NCI-H82 treated with DMSO at 0.1 percent for 48 hours (cell line): ENCODE measurements around the gene SELENOO.

Experiments
- DNase-seq: peaks from one replicate; lab custom pipeline; 2025; ENCODE audit not compliant: unreplicated experiment; lab: John Stamatoyannopoulos, UW

The SELENOO gene

DNA sequence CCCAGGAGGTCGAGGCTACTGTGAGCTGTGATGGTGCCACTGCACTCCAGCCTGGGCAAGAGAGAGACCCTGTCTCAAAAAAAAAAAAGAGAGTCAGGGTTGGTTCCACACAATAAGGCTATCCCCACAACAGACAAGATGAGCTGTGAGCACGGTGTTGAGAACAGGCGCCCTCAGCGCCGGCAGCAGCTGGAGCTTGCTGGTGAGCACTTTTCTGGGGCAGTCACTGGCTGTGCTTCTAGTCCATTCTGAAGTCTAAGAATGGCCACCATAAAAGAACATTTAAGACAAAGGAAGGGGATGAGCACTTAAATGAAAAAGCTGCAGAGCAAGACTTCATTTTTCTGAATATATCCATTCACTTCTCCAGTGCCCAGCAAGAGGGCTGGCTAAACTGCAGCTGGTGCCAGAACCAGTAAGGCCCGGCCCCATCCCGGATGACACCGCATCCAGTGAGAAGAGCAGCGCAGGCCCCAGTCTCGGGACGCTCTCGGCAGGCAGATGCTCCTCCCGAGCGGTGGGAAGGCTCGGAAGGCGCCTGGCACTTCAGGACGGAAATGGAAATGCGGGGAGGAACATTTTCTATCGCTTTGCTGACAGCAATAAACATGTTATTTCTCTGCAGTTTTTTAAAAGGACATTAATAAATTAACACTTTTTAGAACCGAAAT, 31.8 kb downstream of the SELENOO start:
- no peak for DNase-seq

DNA sequence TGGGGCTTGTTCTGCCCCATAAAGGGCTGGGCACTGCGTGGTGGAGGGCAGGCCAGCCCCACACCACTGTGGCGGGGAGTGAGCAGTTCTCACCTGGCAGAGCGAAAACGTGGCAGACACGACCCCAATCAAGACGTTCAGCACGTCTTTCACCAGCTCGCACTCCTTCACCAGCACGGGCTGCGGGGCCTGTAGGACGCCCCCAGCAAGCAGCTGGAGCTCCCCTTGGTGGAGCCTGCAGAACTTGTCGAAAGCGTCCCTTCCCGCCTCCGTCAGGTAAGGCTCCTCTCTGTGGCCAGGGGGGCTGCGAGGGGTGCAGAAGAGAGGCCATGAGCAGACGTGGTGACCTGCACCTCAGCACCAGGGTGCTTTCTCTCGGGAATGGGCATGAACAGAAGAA, 32.4 kb downstream of the SELENOO start:
- DNase-seq = no peak

DNA sequence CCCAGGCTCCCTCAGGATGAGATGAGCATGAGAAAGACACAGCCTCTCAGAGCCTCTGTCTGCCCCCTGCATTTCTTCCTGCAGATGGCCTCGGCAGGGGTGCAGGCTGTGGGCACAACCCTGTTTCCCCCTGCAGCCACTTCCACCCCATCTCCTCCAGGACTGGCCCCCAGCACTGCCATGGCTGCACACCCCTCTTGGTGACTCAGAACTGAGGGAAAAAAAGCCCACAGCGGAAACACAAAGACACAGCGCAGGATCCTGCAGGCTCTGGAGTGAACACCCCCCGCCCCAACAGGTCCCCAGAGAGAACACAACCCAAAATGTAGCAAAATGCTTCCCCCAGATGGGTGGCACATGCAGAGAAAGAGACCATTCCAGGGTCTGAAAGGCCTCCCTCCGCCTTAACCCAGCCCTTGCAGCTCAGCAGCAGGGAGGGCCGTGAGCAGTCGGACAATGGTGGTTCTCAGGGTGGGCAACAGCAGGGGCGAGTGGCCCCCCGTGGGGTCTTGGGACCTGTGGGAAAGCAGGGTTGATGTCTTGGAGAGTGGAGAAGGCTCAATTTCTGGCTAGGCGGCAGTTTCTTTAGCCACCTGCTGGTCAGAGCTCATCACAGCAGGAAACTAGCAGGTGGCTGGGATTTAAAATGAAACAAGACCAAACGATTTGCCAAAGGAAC, 36.1 kb downstream of the SELENOO start:
- no peak for DNase-seq

DNA sequence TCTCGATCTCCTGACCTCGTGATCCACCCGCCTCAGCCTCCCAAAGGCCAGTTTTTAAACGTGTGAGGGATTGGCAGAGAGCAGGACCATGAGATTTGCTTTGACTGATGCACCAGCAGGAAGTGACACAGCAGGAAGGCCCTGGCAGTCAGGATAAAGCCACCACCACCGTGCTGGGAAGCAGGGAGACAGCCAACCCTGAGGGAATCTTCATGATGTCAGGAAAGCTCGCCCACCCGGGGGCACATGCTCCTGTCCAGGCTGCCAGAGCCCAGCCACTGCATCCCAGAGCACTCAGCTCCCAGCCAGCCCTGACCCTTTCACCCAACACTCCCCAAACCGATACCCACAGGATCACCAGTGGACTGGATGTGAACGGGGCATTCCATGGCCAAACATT, 37.9 kb downstream of the SELENOO start:
- no peak for DNase-seq

DNA sequence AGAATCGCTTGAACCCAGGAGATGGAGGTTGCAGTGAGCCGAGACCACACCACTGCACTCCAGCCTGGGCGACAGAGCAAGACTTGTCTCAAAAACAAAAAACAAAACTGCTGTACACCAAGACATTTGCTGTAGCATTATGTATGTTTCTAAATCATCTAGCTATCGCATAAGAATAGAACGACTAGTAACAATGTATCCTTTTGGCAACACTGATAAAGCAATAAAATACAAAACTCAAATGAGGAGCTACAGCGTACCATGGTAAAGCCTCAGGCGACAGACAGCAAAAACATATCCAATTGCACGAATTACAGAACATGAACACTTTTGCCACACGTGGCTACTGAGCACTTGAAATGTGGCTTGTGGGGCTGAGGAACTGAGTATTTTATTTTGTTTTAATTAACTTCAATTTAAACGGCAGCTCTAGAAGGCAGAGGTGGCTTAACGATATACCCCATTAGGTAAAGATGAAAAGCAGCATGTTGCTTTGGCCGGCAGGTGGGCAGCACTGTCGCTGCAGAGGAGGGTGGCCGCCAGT, 41.7 kb downstream of the SELENOO start:
- no peak for DNase-seq

DNA sequence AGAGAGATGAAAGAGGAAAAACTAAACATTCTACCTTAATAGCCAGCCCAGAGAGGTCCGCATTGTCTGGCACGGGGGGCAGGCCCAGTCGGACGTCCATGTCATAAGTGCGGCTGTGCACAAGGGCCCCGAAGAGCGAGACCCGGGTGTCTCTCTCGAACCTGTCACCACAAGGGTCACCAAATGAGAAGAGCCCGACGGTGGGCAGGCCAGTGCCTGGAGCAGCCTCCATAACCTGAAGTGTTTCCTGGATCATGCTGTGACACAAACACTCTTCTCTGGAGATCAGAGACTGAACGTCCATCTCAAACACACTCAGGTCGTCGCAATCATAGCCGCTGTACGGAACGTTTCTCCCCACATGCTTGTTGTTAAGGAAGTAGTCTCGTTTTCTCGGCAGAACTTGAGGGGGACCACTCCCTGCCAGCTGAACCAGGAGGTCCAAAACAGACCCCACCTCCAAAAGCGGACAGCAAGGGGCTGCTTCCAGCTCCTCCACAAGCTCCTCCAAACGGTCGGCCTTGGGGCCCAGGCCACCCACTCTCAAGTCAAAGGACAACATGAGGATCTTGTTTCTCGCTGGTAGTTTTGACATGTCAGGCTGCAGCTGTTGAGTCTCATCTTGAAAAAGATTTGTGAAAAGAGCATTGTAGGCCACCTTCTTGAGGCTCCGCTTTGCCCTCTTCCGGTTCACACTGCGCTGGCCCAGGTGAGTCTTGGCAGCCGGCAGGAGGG, 43.0 kb downstream of the SELENOO start:
- no peak for DNase-seq

DNA sequence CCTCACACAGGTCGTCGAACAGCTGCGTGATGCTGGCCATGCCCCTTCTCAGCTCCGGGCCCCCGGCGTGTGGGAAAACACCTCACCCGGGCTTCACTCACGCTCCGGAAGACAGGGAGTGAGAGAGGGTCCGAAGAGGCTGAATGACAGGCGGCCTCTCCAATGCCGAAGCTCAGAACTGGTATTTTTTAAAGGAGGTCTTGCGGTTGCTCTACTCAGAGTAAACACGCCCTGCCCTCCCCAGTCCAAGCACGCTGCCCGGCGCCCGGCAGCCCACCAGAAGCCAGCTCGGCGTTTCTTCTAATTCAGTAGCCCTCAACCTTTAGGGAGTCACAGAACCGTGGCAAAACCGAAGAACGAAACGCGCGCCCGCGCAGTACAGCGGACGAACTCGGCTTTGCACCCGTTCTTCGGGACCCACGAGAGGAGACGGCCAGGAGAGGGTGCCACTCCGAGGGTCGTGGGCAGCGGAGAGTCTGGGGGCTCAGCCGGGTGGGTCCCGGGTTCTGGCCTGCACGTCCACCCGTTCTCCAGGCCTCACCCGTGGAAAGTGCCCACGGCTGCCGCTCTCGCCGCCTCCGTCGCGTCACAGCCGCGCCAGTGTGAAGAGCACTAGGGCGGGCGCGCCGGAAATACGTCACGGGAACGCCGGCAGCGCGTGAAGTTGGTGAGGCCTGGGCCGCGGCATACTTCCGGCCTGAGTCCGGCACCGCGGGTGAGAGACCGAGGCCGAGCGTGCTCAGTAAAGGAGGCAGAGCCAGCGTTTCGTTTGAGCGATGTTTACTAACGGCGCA, 43.8 kb downstream of the SELENOO start, which contains the start of gene TUBGCP6:
TSS of gene TUBGCP6 (minus strand) at position 604 of the 794 bp plus-strand sequence. CDS start at position 40, 564 bp downstream.
- DNase-seq = peak; percentile 39

DNA sequence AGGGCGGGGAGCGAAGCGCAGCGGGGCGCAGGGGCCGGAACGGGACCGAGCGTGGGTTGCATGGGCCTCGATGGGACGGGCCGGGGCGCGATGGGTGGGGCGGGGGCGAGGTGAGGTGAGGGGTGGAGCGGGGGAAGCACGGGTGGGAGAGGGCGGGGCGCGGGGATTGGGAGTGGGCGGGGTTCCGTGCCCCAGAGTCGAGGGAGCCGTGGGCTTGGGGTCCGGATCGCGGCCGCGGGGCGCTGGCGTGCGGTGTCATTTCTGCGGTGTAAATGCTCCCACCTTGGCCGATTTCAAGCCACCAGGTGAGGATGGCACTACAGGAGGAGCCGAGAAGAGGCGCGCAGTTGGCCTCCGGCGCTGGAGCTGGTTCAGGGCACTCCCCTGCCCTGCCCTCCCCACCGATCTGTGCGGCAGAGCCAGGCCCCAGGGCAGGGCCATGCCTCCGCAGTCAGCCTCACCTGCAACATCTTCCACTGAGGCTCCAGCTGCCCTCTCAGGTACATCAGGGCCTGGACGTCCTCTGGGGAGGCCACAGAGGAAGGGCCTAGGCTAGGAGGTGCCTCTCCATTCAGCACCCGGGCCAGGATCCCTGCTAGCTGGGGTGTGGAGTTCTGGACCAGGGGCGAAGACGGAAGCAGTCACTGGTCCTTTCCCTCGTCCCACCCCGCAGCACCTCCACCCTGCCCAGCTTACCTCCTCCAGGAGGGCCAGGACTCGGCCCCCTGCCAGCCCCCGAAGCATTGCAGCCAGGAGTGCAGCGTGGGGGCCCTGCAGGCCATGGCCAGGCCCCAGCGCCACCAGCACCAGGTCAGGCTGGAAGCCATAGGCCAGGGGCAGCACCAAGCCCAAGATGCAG, 44.6 kb downstream of the SELENOO start:
- no peak for DNase-seq

DNA sequence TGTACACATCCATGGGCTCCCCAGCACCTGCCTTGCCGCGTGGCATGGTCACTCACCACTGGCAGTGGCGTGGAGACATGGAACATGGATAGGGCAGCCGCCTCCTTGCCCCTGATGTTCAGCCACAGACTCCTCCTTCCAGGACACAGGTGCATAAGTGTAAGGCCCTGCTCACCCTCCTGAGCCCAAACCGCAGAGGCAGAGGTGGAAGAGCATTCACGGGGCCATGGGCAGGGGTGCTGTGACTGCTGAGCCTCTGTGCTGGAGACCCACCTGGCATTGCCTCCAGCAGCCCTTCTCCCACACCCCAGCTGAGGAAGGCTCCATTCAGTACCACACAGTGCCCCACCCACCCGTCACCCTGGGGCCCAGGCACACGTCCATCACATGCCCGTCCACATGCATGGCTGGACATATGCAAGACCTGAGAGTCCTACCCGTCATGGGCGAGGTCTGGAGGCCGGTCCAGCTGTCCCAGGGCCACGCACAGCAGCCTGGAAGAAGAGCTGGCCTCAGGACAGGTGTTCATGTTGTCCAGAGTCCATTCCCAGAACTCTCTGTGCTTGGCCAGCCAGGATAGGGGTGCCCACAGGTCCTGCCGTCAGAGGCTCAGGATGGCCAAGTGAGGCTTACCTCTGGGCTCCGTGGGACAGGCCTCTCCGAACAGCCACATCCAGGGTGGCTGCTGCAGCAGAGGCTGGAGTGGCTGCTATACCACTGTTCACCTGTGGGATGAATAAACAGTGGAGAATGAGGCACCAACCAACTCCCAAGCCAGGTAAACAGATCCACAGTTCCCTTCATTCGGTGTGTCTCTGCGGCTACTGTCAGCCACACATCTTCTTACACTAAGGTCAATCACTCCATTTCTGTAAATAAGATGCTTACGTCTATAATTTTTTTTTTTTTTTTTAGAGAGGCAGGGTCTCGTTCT, 45.7 kb downstream of the SELENOO start:
- no peak for DNase-seq

DNA sequence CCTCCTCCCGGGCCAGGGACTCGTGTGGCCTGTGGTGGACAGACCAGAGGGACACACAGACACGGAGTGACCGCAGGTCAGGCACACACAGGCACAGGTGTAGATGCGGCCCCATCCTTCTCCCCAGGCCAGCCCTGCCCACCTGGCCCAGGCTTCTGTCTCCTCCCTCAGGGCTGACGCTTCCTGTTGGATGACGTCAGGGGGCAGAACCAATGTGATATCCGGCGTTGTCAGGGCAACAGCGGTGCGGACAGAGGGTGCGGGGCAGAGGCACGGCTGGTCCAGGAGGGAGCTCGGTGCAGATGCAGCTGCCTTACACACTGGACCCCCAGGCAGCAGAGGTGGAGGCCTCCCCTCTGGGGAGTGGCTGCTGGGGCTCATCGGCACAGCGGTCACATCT, 46.9 kb downstream of the SELENOO start:
- DNase-seq = no peak

DNA sequence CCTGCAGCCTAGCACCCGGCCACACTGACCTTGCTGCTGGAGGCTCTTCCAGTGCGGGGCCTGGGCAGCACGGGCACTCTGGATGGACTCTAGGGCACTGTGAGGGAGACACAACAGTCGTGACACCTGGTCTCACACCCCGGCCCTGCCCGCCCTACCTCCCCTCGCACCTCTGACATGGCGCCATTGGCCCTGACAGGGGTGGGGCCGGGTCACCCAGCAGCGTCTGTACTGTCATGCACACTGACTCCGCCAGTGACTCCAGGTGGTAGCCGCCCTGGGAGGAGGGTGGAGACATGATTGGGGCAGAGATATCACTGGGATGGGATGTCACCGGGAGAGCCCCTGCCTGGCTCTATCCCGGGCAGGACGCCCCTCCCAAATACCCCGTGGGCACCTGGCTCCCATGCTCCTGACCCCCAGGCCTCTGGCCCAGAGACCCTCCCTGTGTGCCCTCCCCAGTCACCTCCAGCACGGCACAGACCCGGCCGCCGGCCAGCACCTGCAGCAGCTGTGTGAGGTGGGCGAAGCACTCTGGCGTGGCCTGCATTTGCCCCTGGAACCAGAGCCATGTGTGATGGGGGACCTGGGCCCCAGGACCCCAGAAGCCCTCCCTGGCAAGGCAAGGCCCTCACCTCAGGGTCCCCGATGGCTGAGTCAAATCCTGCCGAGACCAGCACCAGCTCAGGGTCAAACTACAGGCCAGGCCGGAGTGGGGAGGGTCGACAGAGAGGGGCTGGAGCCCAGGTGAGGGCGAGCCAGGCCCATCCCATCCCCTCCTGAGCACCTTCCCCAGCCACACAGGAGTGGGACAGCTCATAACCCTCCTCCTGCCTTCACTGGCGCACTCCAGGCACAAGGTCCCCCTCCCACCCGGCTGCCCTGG, 47.6 kb downstream of the SELENOO start:
- DNase-seq = no peak

DNA sequence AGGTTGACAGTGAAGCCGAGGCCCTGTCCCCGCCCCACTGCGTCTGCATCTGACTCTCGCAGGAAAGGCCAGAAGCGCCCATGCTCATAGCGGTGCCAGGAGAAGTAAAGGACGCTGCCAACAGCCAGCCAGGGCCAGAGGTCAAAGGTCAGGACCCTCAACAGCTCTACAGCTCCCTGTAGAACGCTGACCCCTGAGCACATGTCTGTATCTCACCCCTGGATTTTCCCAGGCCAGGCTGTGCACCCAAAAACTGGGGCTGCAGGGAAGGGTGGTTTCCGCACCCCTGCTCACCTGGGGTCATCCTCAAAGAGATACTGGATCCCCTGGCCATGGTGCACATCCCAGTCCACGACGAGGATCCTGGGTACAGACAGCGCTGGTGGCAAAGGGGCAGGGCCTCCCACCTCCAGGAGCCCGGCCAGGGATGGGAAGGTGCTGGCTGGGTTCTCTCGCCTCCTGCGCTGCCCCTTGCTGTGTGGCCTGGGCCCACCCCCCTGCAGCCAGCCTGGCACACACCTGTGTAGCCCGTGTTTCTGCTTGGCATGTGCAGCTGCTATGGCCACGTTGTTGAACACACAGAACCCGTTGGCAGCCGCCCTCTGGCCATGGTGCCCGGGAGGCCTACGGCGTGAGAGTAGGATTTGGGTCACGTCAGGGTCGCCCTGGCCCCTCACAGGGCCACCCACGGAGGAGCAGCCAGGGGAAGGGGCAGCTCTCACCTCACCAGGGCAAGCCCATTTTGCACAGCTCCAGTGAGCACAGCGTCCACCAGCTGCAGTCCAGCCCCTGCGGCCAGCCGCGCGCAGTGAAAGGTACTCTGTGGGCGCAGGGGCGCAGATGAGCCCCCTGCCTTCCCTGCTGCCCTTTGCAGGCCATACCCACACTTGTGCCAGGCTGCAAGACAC, 48.8 kb downstream of the SELENOO start:
- DNase-seq = no peak

DNA sequence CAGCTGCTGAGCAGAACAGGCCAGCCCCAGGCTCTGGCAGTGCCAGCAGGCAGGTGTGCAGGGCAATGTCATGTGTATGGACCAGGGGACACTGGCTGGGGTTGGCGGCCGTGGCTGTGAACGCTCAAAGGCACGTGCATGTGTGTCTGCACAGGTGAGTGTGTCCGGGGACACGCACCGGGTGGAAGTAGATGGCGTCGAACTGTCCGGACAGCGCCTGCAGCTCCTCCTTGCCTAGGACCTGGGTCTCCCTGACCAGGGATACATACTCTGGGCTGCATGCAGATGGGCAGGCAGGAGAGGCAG, 49.4 kb downstream of the SELENOO start:
- DNase-seq = no peak

DNA sequence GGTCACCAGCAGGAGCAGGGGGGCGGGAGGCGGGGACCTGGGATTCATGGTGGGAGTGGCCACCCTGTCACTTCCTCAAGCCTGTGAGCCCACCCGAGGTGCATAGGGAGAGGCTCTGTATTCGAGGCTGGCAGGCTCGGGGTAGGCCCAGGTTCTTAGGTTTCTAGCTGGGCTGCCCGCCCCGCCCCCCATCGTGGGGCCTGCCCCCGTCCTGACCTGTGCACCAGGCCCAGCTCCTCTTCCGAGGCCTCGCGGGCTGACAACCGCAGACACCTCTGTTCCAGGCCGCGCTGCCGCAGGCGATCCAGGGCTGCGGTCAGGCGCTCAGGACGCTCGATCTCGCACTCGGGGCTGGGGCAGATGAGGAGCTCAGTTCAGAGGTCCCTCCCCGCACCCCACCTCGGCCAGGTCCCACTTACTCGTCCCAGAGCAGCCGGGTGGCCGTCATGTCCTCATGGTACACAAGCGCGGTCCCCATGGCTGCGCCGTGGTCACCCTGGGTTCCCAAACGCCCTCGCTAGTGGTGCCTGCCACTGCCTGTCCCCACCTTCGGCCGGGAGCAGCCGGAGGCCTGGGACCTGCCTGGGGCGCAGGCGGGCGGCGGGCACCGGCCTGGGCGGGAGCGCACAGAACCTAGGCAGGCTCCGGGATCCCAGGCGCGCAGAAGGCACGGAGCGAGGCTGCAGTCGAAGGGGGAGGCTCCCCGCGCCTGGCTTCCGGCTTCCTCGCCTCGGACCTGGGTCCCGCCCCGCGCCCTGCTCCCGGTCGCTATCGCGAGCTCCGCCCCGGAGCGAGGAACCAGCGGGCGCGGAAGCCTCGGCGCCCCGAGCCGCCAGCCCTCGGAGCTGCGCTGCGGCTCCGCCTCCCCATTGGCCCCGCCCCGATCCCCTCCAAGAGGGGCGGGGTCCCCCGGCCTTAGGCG, 50.0 kb downstream of the SELENOO start, which contains the start of gene HDAC10:
TSS of gene HDAC10 (minus strand) at position 711 of the 922 bp plus-strand sequence. CDS start at position 478, 233 bp downstream.
- no peak for DNase-seq

DNA sequence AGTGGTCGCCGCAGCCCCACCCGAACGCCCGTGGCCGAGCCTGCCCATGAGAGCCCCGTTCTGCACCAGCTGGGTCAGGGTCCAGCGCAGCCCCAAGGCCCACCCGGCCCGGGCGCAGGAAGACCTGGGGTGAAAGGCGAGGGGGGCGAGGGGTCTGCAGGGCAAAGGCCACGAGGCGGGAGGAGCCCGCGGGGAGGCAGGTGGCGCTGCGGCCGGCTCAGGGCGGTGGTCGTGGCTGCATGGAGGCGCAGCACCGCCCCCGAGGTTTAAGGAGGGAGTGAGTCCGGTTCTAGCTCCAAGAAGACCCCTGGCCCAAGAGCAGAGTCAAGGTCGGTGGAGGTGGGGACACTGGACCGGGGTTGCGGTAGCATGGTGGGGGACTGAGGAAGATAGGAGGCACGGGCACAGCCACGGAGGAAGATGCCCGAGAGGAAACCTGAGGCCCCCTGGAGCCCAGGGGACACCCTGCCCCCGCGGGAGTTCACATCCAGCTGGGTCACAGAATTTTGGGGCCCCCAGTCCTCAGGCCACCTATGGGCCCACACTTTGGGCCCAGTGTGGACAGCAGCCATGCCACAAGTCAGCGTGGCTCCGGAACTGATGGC, 50.8 kb downstream of the SELENOO start:
- no peak for DNase-seq
